Caco-2 (cell line): Measurements from ENCODE around the gene PPM1H. TPM values are rescaled to one million over a fixed set of nuclear protein-coding genes. Genes with fewer than 3 reads are reported as not detected.
A peak's percentile ranks its signal among the peaks of the same experiment; 100 is the strongest.

ENCODE experiments used
- BruUV-seq: library from RNA; stranded (reverse); fragments of 400-500 nt; replicated peaks from 2 replicates; lab custom pipeline; 2021; lab: Mats Ljungman, UMichigan
- CTCF ChIA-PET: fragments of 300-600 bp; sonication (Branson Sonifier 250); formaldehyde crosslinking; loops from one replicate; lab custom pipeline; 2022; ENCODE audit warnings: antibody characterized with exemption; lab: Charles Lee
- POLR2A ChIA-PET: fragments of 300-600 bp; sonication (Branson Sonifier 250); formaldehyde crosslinking; loops from one replicate; lab custom pipeline; 2022; ENCODE audit warnings: antibody characterized with exemption; lab: Charles Lee
- DNase-seq, 2 experiments: peaks; one replicate each; pipeline versions ENCODE4 v3.0.0 to v3.0.0-alpha.2; 2020 to 2022
- H3K27me3 ChIP-seq: replicated peaks from 2 replicates; pipeline ENCODE4 v1.6.0; 2011; ENCODE audit warnings: low read length; ENCODE audit not compliant: control insufficient read depth, insufficient read depth
- H3K36me3 ChIP-seq: 2 replicates; pipeline ENCODE4 v1.5.1; 2011; ENCODE audit warnings: low read length; ENCODE audit not compliant: control insufficient read depth, insufficient read depth
- H3K4me1 ChIP-seq: fragments of 250-450 bp; sonication (Bioruptor Pico); 2 replicates; pipeline ENCODE4 v1.5.1; 2020; ENCODE audit warnings: mild to moderate bottlenecking
- H3K4me3 ChIP-seq: 2 replicates; pipeline ENCODE4 v1.5.1; 2011; ENCODE audit warnings: low read depth, mild to moderate bottlenecking, control low read depth, low read length
- H3K9me3 ChIP-seq: fragments of 250-450 bp; sonication (Bioruptor Pico); 2 replicates; pipeline ENCODE4 v1.5.1; 2020; ENCODE audit warnings: mild to moderate bottlenecking, moderate library complexity
- H3K27ac Mint-ChIP-seq: one replicate; pipeline ENCODE4 v1.8.0; 2022; ENCODE audit warnings: mixed read lengths; ENCODE audit not compliant: unreplicated experiment
- H3K27me3 Mint-ChIP-seq: one replicate; pipeline ENCODE4 v1.8.0; 2022; ENCODE audit warnings: mixed read lengths; ENCODE audit not compliant: insufficient read depth, unreplicated experiment
- H3K36me3 Mint-ChIP-seq: one replicate; pipeline ENCODE4 v1.8.0; 2022; ENCODE audit warnings: mild to moderate bottlenecking, mixed read lengths; ENCODE audit not compliant: insufficient read depth, unreplicated experiment
- H3K4me1 Mint-ChIP-seq: one replicate; pipeline ENCODE4 v1.8.0; 2022; ENCODE audit warnings: low read depth, mixed read lengths; ENCODE audit not compliant: unreplicated experiment
- H3K4me3 Mint-ChIP-seq: one replicate; pipeline ENCODE4 v1.8.0; 2022; ENCODE audit warnings: mild to moderate bottlenecking, moderate library complexity, mixed read lengths; ENCODE audit not compliant: unreplicated experiment
- H3K9me3 Mint-ChIP-seq: one replicate; pipeline ENCODE4 v1.8.0; 2022; ENCODE audit warnings: mixed read lengths; ENCODE audit not compliant: unreplicated experiment
- intact Hi-C: fragments of 100-400 bp; cut with micrococcal nuclease; formaldehyde crosslinking; loops from one replicate; pipeline ENCODE4 v1.10.0; 2022; ENCODE audit not compliant: unreplicated experiment
- total RNA-seq: library from RNA; stranded (reverse); gene quantifications from 2 replicates; pipeline ENCODE4 v1.2.3, GENCODE V29; 2022
- TF ChIP-seq, protein P1 (sequence below), 2 experiments: fragments of 200-600 bp in 1 of 2; IDR thresholded peaks; 1 replicate in 1 of 2; 2 replicates in 1 of 2; pipeline versions ENCODE4 v1.5.1 to v1.8.0; 2011 to 2022; ENCODE audit warnings: antibody characterized with exemption in 1 of 2, control low read depth in 1 of 2, inconsistent platforms in 1 of 2, low read depth in 1 of 2, low read length in 1 of 2, mild to moderate bottlenecking in 1 of 2, moderate library complexity in 1 of 2; ENCODE audit not compliant: insufficient read depth in 1 of 2, severe bottlenecking in 1 of 2, unreplicated experiment in 1 of 2

PPM1H gene
- total RNA-seq, 1 experiment from 2014 or later, result 151 TPM

DNA sequence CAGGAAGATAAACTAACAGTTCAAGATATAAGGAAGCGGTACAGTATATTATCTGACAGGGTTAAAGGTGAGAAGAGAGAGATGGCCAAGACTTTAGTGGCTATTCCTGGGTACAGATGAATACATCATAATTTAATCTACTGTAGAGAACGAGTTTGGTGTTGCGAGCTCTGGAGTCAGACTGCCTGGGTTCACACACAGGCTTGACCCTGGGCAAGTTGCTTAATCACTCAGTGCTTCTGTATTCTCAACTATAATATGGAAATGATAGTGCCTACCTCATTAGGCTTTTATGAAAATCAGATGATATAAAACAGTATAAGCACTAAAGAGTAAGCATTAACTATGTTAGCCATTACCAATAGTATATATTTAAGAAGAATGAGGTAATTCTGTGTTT lies 3.5 kb downstream of the PPM1H start:
- BruUV-seq, result no TSS peak
- no peak overlapping the region for H3K4me3 ChIP-seq
- H3K9me3 ChIP-seq, result no peaks in the 10 kb centered on the region
- H3K4me3 Mint-ChIP-seq, result peak overlapping the region; percentile 77
- H3K4me1 ChIP-seq, result peaks cover 47% of the 10 kb centered on the region
- H3K36me3 Mint-ChIP-seq, result peaks cover 57% of the 10 kb centered on the region
- no peaks in the 10 kb centered on the region for H3K36me3 ChIP-seq
- no peaks in the 10 kb centered on the region for H3K27me3 ChIP-seq
- H3K27me3 Mint-ChIP-seq, result no peaks in the 10 kb centered on the region
- POLR2A ChIA-PET, result interaction anchor here (0.6 to 1.0 kb wide), 2 partner anchors 121 to 908 kb away, joined by 3 read pairs; no protein-coding TSS in a partner anchor
- peaks cover 29% of the 10 kb centered on the region for H3K4me1 Mint-ChIP-seq
- no peaks in the 10 kb centered on the region for H3K9me3 Mint-ChIP-seq
- TF ChIP-seq, protein P1, sequence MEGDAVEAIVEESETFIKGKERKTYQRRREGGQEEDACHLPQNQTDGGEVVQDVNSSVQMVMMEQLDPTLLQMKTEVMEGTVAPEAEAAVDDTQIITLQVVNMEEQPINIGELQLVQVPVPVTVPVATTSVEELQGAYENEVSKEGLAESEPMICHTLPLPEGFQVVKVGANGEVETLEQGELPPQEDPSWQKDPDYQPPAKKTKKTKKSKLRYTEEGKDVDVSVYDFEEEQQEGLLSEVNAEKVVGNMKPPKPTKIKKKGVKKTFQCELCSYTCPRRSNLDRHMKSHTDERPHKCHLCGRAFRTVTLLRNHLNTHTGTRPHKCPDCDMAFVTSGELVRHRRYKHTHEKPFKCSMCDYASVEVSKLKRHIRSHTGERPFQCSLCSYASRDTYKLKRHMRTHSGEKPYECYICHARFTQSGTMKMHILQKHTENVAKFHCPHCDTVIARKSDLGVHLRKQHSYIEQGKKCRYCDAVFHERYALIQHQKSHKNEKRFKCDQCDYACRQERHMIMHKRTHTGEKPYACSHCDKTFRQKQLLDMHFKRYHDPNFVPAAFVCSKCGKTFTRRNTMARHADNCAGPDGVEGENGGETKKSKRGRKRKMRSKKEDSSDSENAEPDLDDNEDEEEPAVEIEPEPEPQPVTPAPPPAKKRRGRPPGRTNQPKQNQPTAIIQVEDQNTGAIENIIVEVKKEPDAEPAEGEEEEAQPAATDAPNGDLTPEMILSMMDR (IDR thresholded peaks at IDR 0.05; ENCODE audit: insufficient read depth in 1 of 2, low read depth in 1 of 2, low read length in 1 of 2, severe bottlenecking in 1 of 2, unreplicated experiment in 1 of 2), result no peak
- no peak for DNase-seq
- peak overlapping the region; percentile 18 for H3K27ac Mint-ChIP-seq
- intact Hi-C loops, result loop anchor here (5.0 kb wide), 2 partner anchors 89 to 129 kb away; no protein-coding TSS in a partner anchor
- CTCF ChIA-PET, result interaction anchor here (1.6 kb wide), 1 partner anchor 138 kb away, joined by 8 read pairs; no protein-coding TSS in a partner anchor

DNA sequence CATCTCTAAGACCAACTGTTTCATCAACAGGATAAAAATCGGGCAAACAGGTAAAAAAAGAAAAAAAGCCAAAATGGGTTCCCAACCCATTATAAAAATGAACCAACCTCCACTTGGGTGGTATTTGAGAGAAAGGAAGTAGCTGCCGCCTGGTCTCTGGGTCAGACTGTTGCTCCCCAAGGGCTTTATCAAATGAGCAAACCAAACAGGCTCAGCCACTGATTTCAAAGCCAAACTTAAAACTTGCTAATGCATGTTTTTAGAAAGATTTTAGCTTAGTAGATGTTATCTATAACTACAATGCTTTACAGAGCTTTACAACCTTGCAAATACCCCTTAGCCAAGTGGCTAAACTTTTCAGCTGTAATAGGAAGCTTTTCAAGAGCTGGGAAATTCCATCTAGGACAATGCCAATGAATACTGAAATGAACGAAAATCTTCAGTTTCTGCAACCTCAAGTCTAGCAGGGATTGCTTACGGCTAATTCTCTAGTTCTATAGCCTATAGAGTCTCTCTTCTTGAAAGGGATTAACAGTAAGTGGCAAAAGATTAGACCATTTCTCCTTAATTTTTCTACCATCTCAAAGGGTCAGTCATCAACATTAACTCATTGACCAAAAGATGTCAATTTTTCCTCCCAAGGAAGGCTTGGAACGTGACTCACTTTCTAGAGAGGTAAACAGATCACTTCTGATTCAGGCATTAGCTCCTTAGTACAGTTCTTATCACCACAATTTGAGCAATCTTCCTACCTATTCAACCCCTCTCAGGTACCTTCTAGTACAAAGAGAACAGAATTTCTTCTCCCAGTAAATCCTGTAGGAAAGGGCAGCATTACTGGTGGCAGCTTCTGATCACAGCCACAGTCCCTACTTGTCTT lies 4.2 kb downstream of the PPM1H start:
- H3K36me3 Mint-ChIP-seq, result peaks cover 64% of the 10 kb centered on the region
- intact Hi-C loops, result loop anchor here (5.0 kb wide), 2 partner anchors 88 to 128 kb away; no protein-coding TSS in a partner anchor
- DNase-seq, result no peak
- H3K9me3 ChIP-seq, result no peaks in the 10 kb centered on the region
- POLR2A ChIA-PET, result interaction anchor here (0.6 to 1.0 kb wide), 3 partner anchors 8 to 909 kb away, joined by 3 to 5 read pairs (median 3); no protein-coding TSS in a partner anchor
- CTCF ChIA-PET, result interaction anchor here (1.6 kb wide), 1 partner anchor 138 kb away, joined by 8 read pairs; no protein-coding TSS in a partner anchor
- peaks cover 47% of the 10 kb centered on the region for H3K4me1 ChIP-seq
- no peak overlapping the region for H3K4me3 ChIP-seq
- H3K27me3 Mint-ChIP-seq, result no peaks in the 10 kb centered on the region
- no peaks in the 10 kb centered on the region for H3K36me3 ChIP-seq
- peaks cover 29% of the 10 kb centered on the region for H3K4me1 Mint-ChIP-seq
- no peaks in the 10 kb centered on the region for H3K27me3 ChIP-seq
- peak overlapping the region; percentile 77 for H3K4me3 Mint-ChIP-seq
- no TSS peak for BruUV-seq
- peak overlapping the region; percentile 18 for H3K27ac Mint-ChIP-seq
- TF ChIP-seq, protein P1 (IDR thresholded peaks at IDR 0.05; ENCODE audit: insufficient read depth in 1 of 2, low read depth in 1 of 2, low read length in 1 of 2, severe bottlenecking in 1 of 2, unreplicated experiment in 1 of 2), result no peak
- no peaks in the 10 kb centered on the region for H3K9me3 Mint-ChIP-seq

DNA sequence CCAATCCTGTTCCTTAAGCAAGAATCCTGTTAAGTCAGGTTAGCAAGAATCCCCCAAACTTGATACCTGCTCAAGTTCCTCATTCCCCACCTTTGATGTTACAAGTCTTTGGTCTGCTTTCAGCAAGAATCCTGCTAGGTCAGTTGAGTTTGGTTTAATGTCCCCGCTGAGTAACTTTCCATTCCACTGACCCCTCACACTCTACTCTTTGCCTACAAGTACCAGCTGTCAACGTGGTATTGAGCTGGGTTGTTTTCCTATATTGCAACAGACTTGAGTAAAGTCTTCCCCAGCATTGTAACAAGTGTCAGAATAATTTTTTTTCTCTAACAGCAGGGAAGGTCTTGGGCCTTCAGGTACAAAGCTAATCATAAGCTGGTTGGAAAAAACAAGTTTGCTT lies 6.3 kb downstream of the PPM1H start:
- peak overlapping the region; percentile 28 for H3K27ac Mint-ChIP-seq
- Histone ChIP-seq H3K4me3 (no peak overlapping the region), H3K27me3 (no peaks in the 10 kb centered on the region), H3K9me3 (no peaks in the 10 kb centered on the region), H3K4me1 (peaks cover 51% of the 10 kb centered on the region), H3K36me3 (no peaks in the 10 kb centered on the region)
- peaks cover 29% of the 10 kb centered on the region for H3K4me1 Mint-ChIP-seq
- peaks cover 69% of the 10 kb centered on the region for H3K36me3 Mint-ChIP-seq
- TF ChIP-seq, protein P1 (IDR thresholded peaks at IDR 0.05; ENCODE audit: insufficient read depth in 1 of 2, low read depth in 1 of 2, low read length in 1 of 2, severe bottlenecking in 1 of 2, unreplicated experiment in 1 of 2), result no peak
- intact Hi-C loops, result no loop called here
- H3K4me3 Mint-ChIP-seq, result peak overlapping the region; percentile 15
- POLR2A ChIA-PET, result no interaction called here
- DNase-seq, result peak in 1 of 2 experiments; percentile 49
- BruUV-seq, result no TSS peak
- no peaks in the 10 kb centered on the region for H3K9me3 Mint-ChIP-seq
- H3K27me3 Mint-ChIP-seq, result no peaks in the 10 kb centered on the region
- CTCF ChIA-PET, result no interaction called here
